Suppressor macrophage treated with lipopolysaccharide for 1 hour (primary cell): Measurements from ENCODE around the gene DLL3.
A peak's percentile ranks its signal among the peaks of the same experiment; 100 is the strongest.

Experiments
- DNase-seq, 3 donors: peaks; one replicate each; pipeline ENCODE4 v3.0.0-alpha.2; 2020 to 2022

Gene DLL3

DNA sequence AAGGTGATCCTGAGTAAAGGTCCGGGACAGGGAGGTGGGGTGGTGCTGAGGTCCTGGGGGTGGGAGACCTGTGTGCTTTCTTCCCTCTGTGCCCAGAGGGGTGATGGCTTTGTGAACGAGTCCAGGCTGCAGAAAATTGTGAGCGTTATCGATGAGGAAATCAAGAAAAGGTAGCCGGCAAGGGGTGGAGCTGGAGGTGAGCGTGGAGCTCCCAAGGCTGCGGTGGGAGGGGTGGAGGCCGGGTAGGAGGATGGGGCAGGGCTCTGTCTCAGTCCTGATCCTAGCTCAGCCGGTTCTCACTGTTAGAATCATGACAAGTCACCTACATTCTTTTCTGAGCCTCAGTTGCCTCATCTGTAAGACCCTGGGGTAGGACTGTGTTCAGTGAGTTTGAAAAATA is 20.2 kb downstream of the DLL3 start:
- DNase-seq: no peak

DNA sequence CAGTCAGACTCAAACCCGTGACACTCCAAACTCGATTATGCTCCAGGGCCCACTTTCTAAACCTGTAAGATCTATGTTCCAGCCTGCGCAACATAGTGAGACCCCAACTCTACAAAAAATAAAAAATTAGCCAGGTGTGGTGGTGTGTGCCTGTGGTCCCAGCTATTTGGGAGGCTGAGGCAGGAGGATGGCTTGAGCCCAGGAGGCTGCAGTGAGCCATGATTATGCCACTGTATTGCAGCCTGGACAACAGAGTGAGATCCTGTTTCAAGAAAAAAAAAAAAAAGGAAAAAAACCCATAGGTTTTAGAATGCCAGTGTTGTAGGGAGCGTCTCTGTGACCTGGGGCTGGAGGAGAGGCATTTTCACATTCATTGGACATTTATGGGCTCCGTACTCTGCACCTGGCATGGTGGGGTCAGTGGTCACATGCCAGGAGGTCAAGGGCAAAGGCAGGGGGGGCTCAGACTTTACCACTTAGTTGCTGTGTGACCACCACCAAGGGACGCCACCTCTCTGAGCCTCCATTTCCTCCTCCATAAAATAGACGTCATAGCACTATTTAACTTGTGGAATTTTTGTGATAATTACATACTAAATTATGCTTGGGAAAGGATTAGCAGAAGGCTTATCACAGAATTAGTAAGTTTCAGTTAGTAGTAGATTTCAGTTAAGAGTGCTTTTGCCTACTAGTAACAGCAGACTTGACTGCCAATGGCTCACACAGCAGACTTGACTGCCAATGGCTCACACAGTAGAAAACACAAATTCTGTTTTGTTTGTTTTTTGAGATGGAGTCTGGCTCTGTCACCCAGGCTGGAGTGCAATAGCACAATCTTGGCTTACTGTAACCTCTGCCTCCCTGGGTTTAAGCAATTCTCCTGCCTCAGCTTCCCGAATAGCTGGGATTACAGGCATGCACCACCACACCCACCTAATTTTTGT is 22.1 kb downstream of the DLL3 start:
- no peak for DNase-seq

DNA sequence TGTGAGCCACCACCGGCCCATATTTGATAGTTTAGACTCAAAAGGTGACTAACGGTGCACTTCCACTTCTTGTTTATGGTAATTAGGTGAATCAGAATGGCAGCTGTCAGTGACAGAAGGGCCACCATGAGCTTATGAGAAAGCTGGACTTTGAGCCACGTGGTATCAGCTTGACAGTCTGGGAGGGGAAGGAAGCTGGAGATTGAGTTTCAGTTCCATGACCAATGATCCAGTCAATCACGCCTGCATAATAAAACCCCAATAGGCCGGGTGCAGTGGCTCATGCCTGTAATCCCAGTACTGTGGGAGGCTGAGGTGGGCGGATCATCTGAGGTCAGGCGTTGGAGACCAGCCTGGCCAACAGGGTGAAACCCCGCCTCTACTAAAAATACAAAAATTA is 25.7 kb downstream of the DLL3 start:
- peak; percentile 87 to 95 (median 89) for DNase-seq

DNA sequence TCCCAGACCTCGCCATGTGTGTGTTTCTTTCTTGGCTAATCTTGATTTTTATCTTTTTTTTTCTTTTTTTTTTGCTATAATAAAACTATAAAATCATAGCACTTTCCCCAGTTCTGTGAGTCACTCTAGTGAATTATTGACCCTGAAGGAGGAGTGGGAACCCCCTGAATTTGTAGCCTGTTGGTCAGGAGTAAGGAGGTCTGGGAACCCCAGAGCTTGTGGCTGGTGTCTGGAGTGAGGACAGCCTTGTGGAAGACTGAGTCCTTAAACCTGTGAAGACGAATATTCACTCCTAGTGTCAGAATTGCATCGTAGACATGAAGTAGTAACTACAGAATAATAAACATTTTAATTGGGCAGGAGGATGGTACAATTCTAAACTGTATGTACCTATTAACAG is 26.5 kb downstream of the DLL3 start:
- DNase-seq: peak; percentile 31 to 65 (median 43)

DNA sequence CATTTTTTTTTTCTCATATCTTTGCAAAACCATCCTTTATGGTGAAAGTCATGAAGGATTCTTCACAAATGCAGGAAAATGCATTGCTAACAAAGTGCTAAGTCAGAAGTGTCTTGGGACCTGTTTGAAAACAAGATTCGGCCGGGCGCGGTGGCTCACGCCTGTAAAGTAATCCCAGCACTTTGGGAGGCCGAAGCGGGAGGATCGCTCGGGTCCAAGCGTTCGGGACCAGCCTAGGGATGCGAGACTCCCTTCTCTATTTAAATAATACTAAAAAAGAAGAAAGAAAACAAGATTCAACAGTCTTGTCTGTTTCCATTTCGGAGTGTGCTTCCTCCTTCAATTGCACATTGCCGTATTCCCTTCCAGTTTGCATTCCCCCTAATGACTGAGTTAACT is 33.1 kb downstream of the DLL3 start:
- no peak for DNase-seq

DNA sequence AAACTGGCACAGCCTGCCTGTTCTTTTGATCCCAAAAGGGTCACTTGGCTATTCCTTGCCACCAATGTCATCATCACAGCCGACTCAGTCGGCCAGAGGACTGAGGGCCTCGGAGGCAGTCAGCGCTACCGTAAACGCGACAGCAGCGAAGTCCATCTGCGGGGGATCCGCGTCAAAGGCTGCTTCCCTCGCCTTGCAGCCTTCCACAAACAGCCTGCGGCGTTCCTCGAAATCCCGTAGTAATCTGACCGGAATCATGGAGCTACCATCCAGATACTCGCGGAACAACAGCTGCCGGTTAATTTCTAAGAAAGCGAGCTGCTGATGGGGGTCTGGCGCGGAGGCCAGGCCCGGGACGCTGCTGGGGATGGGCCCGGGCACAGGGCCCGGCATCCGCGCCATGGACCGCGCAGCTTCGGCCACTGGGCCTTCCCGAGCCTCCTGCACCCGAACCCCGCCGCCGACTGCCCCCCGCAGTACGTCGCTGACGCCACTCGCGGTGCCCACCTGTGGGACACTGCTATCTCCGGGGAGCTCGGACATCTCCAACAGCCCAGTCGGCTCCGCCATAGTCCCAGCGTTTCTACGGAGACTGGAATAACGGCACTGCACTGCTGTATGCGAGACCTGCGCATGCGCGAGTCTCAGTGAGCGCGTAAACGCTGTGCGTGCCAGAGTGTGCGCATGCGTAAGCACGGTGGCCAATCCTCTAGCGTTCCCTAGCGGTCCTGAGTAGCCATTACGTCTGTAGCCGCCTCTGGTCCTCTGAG is 33.7 kb downstream of the DLL3 start, which contains the start of gene EID2B:
TSS of gene EID2B (minus strand) at position 620 of the 770 bp plus-strand sequence. CDS start at position 570, 50 bp downstream.
- peak; percentile 99 to 100 (median 99) for DNase-seq

DNA sequence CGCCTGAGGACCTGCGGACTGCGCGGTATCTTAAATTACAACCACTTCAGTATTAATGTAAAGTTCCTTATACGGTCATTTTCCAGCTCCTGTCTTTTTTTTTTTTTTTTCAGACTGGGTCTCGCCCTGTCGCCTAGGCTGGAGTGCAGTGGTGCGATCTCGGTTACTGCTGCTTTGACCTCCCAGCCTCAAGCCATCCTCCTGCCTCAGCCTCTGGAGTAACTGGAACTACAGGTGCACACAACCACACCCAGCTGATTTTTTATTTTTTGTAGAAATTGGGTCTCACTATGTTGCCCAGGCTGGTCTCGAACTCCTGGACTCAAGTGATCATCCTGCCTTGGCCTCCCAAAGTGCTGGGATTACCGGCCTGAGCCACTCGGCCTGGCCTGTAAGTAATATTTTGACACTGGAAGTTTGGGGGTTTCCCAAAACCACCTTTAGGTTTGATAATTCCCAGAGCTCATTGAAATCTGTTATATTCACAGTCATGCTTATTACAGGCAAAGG is 34.3 kb downstream of the DLL3 start:
- DNase-seq: no peak

DNA sequence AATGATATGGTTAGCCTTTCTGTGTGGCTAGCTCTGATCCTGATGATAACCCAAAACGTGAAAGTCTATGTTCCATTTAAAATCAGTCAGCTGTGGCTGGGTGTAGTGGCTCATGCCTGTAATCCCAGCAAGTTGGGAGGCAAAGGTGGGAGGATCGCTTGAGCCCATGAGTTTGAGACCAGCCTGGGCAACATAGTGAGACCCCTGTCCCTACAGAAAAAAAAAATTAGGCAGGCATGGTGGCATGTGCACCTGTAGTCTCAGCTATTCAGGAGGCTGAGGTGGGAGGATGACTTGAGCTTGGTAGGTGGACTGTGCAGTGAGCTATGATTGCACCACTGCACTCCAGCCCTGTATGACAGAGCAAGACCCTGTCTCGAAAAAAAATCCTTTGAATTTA is 35.0 kb downstream of the DLL3 start:
- no peak for DNase-seq

DNA sequence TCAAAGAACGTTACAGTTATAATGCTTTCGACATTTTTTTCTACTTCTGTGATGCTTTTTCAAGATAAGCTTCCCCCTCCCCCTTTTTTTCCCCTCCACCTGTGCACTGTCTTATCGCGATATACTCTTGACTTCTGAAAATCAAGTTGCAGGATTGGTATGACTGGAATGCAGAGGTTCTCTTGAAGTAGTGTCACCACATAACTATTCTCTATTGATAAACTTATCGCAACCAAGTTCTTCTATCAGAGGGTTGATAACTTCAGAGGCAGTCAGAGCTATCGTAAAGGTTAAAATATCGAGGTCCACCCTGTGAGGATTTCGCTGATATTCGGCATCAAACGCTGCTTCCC is 40.4 kb downstream of the DLL3 start:
- no peak for DNase-seq

DNA sequence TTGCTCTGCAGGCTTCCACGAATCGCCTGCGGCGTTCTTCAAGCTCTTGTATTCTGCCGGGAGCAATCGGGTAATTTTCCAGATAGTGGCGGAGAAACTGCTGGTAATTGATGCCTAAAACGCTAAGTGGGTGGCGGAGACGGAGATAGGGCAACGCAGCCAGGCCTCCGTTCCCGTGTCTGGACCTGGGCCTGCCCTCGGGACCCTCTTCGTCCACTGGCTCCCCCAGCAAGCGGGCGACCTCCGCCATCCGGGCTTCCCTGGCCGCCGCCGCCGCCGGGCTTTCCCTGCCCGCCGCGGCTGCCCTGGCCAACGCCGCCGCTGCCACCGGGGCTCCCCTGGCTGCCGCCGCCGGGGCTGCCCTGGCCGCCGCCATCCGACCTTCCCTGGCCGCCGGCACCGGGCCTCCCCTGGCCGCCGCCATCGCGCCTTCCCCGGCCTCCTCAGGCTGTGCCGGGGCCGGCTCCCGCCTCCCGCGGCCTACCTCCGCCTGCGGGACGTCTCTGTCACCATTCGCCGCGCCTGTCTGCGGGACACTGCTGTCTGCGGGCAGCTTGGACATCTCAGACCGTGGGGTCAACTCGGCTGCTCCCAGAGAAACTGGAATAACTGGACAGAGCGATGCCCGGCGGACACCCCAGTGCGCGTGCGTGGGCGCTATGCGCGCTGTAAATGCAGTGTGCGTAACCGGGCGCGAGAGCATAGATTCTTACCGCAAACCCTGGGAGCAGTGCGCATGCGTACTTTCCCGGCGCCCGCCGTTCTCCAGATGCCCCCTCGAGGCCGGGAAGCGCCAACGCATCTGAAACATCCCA is 41.0 kb downstream of the DLL3 start, which contains the start of gene EID2:
TSS of gene EID2 (minus strand) at position 644 of the 815 bp plus-strand sequence. CDS start at position 562, 82 bp downstream.
- DNase-seq: peak; percentile 98 to 99 (median 98)

DNA sequence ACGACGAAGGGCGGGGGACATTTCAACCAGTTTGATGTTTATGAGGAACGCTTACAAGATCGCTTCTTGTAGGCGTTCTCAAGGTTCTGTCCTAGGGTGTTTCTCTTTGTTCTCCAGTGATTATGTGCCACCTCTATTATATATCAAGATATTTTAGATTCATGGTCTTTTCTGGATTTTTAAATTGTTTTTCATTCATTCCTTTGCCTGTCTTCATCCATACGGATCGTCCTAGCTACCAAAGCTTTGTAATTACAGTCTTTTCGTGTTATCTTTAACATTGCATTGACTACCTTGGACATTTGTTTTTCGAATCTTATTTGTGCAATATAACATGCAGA is 41.6 kb downstream of the DLL3 start:
- no peak for DNase-seq

DNA sequence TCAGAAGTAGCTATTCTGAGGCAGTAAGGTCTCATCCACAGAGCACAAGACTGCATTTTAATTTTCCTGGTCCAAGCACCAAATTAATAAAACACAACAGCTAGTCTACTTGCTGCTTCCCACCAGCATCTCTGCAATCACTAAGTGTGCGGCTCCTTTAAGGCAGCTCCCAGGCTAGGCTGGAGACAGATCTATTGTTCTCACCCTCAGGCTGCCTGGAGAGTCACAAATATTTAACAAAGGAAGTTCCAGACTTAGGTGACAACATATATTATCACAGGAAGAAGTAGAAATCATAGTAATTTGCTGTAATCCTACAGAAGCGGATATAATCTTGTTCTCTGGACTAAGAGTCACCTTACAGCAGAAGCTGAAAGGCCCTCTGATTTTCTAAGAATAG is 43.5 kb downstream of the DLL3 start:
- no peak for DNase-seq

DNA sequence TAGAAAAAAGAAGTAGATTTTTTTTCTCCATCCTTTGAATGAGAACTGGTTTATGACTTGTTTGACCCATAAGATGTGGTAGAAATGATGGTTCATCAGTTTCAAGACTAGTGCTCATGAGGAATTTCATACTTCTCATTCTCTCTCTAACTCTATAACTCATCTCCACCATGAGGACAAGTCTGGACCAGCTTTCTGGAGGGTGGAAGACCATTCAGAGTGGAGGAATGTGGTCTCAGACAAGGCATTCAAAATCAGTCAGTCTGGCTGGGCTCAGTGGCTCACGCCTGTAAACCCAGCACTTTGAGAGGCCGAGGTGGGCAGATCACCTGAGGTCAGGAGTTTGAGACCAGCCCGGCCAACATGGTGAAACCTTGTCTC is 44.7 kb downstream of the DLL3 start:
- no peak for DNase-seq

DNA sequence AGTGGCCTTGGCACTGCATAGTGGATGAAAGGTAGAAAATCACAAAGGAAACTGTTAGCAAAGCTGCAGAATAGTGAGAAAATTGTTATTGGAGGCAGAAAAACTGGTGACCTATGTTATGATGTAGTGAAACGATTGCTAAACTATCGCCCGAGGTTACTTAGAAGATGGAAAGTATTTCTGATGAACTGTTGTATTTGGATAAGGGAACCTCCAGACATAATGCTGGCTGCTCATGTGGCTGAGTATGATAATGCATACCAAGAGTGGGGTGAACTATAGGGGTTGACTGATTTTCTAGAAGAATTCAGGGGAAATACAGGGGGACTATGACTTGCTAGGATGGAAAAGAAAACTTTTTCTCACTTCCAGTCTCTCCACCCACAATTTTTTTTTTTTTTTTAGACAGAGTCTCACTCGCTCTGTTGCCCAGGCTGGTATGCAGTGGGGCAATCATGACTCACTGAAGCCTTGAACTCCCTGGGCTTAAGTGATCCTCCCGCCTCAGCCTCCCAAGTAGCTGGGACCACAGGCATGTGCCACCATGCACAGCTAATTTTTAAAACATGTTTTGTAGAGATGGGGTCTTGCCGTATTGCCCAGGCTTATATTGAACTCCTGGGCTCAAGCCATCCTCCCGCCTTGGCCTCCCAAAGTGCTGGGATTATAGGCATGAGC is 45.6 kb downstream of the DLL3 start:
- DNase-seq: peak; percentile 24 to 65 (median 37)

DNA sequence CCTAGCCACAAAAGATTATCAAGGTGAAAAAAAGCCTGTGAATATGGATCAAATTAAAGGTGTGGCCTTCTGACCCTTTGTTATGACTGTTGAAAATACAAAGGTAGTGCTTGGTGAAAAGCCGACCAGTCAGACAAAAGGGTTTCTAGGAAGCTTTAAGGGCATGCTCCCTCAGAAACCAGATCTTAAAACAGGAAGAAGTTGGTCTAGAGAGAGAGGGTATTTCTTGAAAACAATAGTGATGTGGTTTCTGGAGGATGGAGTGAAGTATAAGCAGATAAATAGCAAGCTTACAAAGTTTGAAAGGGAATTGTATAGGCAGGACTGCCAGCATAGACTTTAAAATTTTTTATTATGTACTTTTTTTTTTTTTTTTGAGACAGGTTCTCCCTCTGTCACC is 46.2 kb downstream of the DLL3 start:
- no peak for DNase-seq

DNA sequence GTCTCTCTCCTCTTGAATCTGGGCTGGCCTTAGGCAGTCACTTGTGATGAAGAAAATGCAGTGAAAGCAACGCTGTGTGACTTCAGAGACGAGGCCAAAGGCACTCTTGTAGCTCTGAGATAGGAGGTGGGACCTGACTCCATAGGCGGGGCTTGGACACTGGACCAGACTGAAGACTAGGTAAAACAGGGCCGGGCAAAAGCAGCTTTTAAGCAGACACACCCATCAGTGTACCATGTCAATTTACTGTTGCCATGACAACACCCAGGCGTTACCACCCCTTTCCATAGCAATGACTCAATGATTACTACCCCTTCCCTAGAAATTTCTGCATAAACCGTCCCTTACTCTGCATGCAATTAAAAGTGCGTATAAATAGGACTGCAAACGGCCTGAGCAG is 47.9 kb downstream of the DLL3 start:
- no peak for DNase-seq

DNA sequence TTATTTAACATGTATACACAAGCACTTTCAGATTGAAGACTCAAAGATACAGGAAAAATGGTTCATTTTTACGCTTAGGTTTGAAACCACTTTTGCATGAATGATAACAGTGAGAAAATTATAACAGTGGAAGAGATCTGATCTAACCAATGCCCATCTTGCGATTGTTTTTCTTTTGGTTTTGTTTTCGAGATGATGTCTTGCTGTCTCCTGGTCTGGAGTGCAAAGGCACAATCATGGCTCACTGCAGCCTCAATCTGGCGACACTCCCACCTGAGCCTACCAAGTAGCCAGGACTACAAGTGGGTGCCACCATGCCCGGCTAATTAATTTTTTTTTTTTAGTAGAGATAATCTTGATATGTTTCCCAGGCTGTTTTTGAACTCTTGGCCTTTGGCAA is 51.5 kb downstream of the DLL3 start:
- DNase-seq: no peak

DNA sequence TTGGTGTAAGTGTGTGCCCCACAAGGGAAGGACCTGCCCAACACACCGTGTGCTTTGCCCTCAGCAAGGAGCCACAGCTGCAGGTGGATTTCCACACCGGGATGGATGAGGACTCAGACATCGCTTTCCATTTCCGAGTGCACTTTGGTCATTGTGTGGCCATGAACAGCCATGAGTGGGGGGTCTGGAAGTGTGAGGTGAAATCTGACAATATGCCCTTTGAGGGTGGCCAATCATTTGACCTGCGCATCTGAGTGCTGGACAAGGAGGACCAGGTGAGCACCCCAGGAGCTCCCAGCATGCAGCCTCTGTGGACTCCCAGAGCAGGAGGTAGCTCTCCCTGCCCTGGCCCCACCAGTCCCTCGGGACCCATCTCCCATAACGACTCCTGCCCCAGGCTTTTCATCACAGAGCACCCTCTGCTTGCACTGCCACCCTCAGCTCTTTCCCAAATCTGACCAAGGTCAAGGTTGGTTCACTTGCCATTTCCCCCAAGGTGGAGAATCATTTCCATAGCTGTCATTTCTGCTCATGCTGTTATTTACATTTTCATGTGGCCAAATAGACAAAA is 54.4 kb downstream of the DLL3 start:
- DNase-seq: no peak

DNA sequence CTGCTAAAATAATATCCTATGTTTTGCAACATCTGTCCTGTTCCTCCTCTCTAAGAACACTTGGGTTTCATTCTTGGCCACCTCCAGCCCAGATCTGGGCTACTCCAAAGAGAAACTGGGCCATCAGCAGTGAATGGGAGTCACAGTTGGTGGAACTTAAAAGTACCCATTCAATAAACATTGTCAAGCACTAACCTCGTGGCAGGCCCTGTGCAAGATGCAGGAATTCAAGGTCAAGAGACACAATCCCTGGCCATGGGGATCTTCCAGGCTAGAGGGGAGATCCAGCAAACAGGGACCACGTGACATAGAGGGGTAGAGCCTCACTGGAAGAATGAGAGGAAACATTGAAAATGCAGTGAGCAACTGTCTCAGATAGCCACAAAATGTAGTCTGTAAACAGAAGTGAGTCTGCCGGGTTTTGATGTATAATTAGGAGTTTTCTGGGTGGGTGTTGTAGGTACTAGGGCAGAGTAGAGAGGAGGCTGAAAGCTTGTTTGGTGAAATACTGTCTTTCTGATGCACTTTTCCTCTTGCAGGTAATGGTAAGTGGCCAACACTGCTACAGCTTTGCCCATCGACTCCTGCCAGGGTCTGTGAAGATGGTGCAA is 56.1 kb downstream of the DLL3 start:
- DNase-seq: no peak

DNA sequence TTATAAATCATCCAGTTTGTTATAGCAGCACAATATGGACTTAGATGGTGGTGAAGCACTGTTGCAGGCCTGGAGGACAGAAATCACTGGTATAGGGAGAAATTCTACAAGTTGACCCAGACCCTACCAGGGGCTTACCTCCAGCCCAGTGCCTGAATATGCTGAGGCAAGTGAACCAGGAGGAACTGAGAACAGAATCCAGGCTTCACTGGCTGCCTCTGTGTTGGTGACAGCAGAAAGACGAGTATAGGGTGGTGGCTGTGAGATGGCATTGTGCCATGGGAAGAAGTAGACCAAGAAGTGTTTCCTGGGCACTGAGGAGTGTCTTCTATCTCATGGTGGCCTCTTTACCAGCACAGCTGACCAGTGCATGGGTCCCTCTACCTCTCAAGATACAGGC is 57.1 kb downstream of the DLL3 start:
- DNase-seq: no peak
